ENCODE data around the gene PPP3R2. TPM values are rescaled to one million over a fixed set of nuclear protein-coding genes. Genes with fewer than 3 reads are reported as not detected.

The PPP3R2 gene
- total RNA-seq, 1 experiment from 2014 or later = not detected

- H3K4me3 ChIP-seq (replicated peaks in 1 of 2; ENCODE audit: low read depth in 1 of 2, low read length in 2 of 2) = no peak overlapping the region
- CTCF ChIA-PET = interaction anchor here (1.0 to 1.8 kb wide), 4 partner anchors 9 to 118 kb away, joined by 3 to 12 read pairs (median 6); no protein-coding TSS in a partner anchor
- no TSS peak for BruUV-seq (replicated peaks)
- peaks cover 6 to 22% of the 10 kb centered on the region in 2 experiments; a peak in 3 of 4 replicates for H3K36me3 ChIP-seq (ENCODE audit: control insufficient read depth in 1 of 2, insufficient read depth in 2 of 2, low read length in 2 of 2)
- no peak overlapping the region for H3K9ac ChIP-seq (ENCODE audit: low read length)
- intact Hi-C loops (cut with micrococcal nuclease) = loop anchor here (1.0 kb wide), 1 partner anchor 108 kb away; no protein-coding TSS in a partner anchor
- ATAC-seq (peak; percentile 82), DNase-seq (ENCODE audit: low read depth, low spot score) (peak; percentile 22)
- H3K79me2 ChIP-seq (ENCODE audit: insufficient read depth, low read length) = no peaks in the 10 kb centered on the region
- H3K27ac ChIP-seq (ENCODE audit: low read depth, low read length) = no peak overlapping the region
- RAD21 ChIA-PET (ENCODE audit: low non-redundant PET in 1 of 2, low total read pairs in 2 of 2, uncharacterized antibody in 2 of 2, unreplicated experiment in 2 of 2) = interaction anchor here in 1 of 2 experiments (1.6 kb wide), 1 partner anchor 108 kb away, joined by 4 read pairs; no protein-coding TSS in a partner anchor
- TF ChIP-seq EZH2 (IDR thresholded peaks at IDR 0.05) (no peak), MAX (IDR thresholded peaks at IDR 0.05) (no peak), ELF1 (IDR thresholded peaks at IDR 0.05; ENCODE audit: borderline replicate concordance, low read depth) (no peak), SIN3A (IDR thresholded peaks at IDR 0.05; ENCODE audit: low read depth) (no peak), POLR2A (IDR thresholded peaks at IDR 0.05; ENCODE audit: borderline replicate concordance, extremely low read depth, insufficient read depth, insufficient read length) (no peak), POLR2AphosphoS5 (IDR thresholded peaks at IDR 0.05; ENCODE audit: low read depth, low read length) (no peak), SP1 (IDR thresholded peaks at IDR 0.05; ENCODE audit: low read depth) (no peak), CTCF (IDR thresholded peaks at IDR 0.05 in 2 of 3, conservative IDR thresholded peaks at IDR 0.05 in 1 of 3; ENCODE audit: borderline replicate concordance in 1 of 3, insufficient read depth in 1 of 3, low read depth in 2 of 3, low read length in 2 of 3) (peak; percentile 51 to 72 (median 64); a peak in 5 of 6 replicates), CEBPB (IDR thresholded peaks at IDR 0.05; ENCODE audit: low read depth) (no peak), ZFX (IDR thresholded peaks at IDR 0.05) (no peak), RAD21 (IDR thresholded peaks at IDR 0.05; ENCODE audit: low read depth) (peak; percentile 47; the same call in 1 of the 2 replicates), ZBTB33 (IDR thresholded peaks at IDR 0.05; ENCODE audit: extremely low read depth, insufficient replicate concordance, low read length) (no peak)
- no peaks in the 10 kb centered on the region for H3K4me1 ChIP-seq (ENCODE audit: control insufficient read depth in 1 of 2, insufficient read depth in 2 of 2, low read length in 2 of 2)
- no peak overlapping the region for H3K4me2 ChIP-seq (ENCODE audit: low read length)
- no peaks in the 10 kb centered on the region for H3K9me3 ChIP-seq (ENCODE audit: control insufficient read depth in 1 of 2, insufficient read depth in 1 of 2, low read depth in 1 of 2, low read length in 2 of 2)
- H4K20me1 ChIP-seq (ENCODE audit: insufficient read depth) = no peaks in the 10 kb centered on the region
- no peaks in the 10 kb centered on the region for H3K27me3 ChIP-seq (ENCODE audit: insufficient read depth, low read length)
- POLR2A ChIA-PET = no interaction called here
- no peak overlapping the region for H2AFZ ChIP-seq (ENCODE audit: low read depth, low read length, poor library complexity, severe bottlenecking)
- no peaks in the 10 kb centered on the region for H3K9me2 ChIP-seq (ENCODE audit: insufficient read depth)
Observed at GRCh38 chr9:101566904-101567724, 27.7 kb downstream of the PPP3R2 start.

Data from HCT116 (cell line).